Measurements from ENCODE around the gene CELF2.

GRCh38 chr10:11080564-11080984 lies 62.9 kb downstream of the CELF2 start:
- TF ChIP-seq ZNF561 (CRISPR knock-in tag; conservative IDR thresholded peaks at IDR 0.05) (no peak), HLTF (IDR thresholded peaks at IDR 0.05) (no peak), PCBP1 (IDR thresholded peaks at IDR 0.05; ENCODE audit: low read depth, low read length, poor library complexity, severe bottlenecking) (no peak), ESRRA (IDR thresholded peaks at IDR 0.05; ENCODE audit: borderline replicate concordance, low read depth) (no peak), KLF1 (tag; IDR thresholded peaks at IDR 0.05) (no peak), RAD21 (CRISPR knock-in tag; conservative IDR thresholded peaks at IDR 0.05 in 1 of 2, IDR thresholded peaks at IDR 0.05 in 1 of 2) (no peak), SIN3A (IDR thresholded peaks at IDR 0.05; ENCODE audit: borderline replicate concordance in 2 of 2, control insufficient read depth in 1 of 2, low read depth in 2 of 2, low read length in 2 of 2) (no peak), RBM17 (IDR thresholded peaks at IDR 0.05; ENCODE audit: borderline replicate concordance, low read depth, low read length) (no peak), SMAD1 (IDR thresholded peaks at IDR 0.05; ENCODE audit: low read depth, low read length, partially characterized antibody) (no peak)
- TF ChIP-seq, protein P1, sequence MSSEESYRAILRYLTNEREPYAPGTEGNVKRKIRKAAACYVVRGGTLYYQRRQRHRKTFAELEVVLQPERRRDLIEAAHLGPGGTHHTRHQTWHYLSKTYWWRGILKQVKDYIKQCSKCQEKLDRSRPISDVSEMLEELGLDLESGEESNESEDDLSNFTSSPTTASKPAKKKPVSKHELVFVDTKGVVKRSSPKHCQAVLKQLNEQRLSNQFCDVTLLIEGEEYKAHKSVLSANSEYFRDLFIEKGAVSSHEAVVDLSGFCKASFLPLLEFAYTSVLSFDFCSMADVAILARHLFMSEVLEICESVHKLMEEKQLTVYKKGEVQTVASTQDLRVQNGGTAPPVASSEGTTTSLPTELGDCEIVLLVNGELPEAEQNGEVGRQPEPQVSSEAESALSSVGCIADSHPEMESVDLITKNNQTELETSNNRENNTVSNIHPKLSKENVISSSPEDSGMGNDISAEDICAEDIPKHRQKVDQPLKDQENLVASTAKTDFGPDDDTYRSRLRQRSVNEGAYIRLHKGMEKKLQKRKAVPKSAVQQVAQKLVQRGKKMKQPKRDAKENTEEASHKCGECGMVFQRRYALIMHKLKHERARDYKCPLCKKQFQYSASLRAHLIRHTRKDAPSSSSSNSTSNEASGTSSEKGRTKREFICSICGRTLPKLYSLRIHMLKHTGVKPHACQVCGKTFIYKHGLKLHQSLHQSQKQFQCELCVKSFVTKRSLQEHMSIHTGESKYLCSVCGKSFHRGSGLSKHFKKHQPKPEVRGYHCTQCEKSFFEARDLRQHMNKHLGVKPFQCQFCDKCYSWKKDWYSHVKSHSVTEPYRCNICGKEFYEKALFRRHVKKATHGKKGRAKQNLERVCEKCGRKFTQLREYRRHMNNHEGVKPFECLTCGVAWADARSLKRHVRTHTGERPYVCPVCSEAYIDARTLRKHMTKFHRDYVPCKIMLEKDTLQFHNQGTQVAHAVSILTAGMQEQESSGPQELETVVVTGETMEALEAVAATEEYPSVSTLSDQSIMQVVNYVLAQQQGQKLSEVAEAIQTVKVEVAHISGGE (CRISPR knock-in tag; IDR thresholded peaks at IDR 0.05) = no peak
- TF ChIP-seq, protein P2, sequence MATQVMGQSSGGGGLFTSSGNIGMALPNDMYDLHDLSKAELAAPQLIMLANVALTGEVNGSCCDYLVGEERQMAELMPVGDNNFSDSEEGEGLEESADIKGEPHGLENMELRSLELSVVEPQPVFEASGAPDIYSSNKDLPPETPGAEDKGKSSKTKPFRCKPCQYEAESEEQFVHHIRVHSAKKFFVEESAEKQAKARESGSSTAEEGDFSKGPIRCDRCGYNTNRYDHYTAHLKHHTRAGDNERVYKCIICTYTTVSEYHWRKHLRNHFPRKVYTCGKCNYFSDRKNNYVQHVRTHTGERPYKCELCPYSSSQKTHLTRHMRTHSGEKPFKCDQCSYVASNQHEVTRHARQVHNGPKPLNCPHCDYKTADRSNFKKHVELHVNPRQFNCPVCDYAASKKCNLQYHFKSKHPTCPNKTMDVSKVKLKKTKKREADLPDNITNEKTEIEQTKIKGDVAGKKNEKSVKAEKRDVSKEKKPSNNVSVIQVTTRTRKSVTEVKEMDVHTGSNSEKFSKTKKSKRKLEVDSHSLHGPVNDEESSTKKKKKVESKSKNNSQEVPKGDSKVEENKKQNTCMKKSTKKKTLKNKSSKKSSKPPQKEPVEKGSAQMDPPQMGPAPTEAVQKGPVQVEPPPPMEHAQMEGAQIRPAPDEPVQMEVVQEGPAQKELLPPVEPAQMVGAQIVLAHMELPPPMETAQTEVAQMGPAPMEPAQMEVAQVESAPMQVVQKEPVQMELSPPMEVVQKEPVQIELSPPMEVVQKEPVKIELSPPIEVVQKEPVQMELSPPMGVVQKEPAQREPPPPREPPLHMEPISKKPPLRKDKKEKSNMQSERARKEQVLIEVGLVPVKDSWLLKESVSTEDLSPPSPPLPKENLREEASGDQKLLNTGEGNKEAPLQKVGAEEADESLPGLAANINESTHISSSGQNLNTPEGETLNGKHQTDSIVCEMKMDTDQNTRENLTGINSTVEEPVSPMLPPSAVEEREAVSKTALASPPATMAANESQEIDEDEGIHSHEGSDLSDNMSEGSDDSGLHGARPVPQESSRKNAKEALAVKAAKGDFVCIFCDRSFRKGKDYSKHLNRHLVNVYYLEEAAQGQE (IDR thresholded peaks at IDR 0.05; ENCODE audit: borderline replicate concordance) = no peak
- TF ChIP-seq, protein P2 (CRISPR knock-in tag; IDR thresholded peaks at IDR 0.05; ENCODE audit: low read depth) = no peak

Data from K562 (cell line).